ENCODE data around the gene NTN5. TPM values are rescaled to one million over a fixed set of nuclear protein-coding genes. Genes with fewer than 3 reads are reported as not detected.
A peak's percentile ranks its signal among the peaks of the same experiment; 100 is the strongest.

The NTN5 gene, protein sequence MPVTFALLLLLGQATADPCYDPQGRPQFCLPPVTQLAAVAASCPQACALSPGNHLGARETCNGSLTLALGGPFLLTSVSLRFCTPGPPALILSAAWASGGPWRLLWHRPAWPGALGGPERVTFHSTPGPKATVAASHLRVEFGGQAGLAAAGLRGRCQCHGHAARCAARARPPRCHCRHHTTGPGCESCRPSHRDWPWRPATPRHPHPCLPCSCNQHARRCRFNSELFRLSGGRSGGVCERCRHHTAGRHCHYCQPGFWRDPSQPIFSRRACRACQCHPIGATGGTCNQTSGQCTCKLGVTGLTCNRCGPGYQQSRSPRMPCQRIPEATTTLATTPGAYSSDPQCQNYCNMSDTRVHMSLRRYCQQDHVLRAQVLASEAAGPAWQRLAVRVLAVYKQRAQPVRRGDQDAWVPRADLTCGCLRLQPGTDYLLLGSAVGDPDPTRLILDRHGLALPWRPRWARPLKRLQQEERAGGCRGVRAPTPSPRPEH
- total RNA-seq (2.3 TPM), polyA plus RNA-seq (under 1 TPM in 2 of 4 donors, not detected in 2; 0.21 to 0.30 TPM)

- no peak within 1 kb of the TSS for H3K27ac ChIP-seq (ENCODE audit: insufficient read depth, low read length, poor library complexity, severe bottlenecking)
- H3K4me1 Mint-ChIP-seq, result peaks cover 0 to 6% (median 5%) of the 10 kb centered on the region in 4 donors
- H3K9me3 Mint-ChIP-seq, result no peaks in the 10 kb centered on the region
- H3K9me3 ChIP-seq (ENCODE audit: control insufficient read depth in 2 of 2, low read length in 2 of 2), result no peaks in the 10 kb centered on the region
- peak within 1 kb of the TSS in 1 of 4 donors; percentile 2 for H3K4me3 Mint-ChIP-seq
- H3K27me3 Mint-ChIP-seq, result no peaks in the 10 kb centered on the region
- no peaks in the 10 kb centered on the region for H3K27me3 ChIP-seq (ENCODE audit: control insufficient read depth, insufficient read depth, low read length)
- H3K36me3 ChIP-seq (ENCODE audit: control insufficient read depth, insufficient read depth, low read length), result no peaks in the 10 kb centered on the region
- no peak for ATAC-seq (ENCODE audit: low read depth in 2 of 2)
- H3K36me3 Mint-ChIP-seq, result no peaks in the 10 kb centered on the region
- H3K4me3 ChIP-seq (ENCODE audit: low read depth, low read length), result no peak within 1 kb of the TSS
- H3K27ac Mint-ChIP-seq, result no peak within 1 kb of the TSS
- peaks cover 7% of the 10 kb centered on the region for H3K4me1 ChIP-seq (ENCODE audit: control insufficient read depth, insufficient read depth, low read length, poor library complexity, severe bottlenecking)
- no peak for DNase-seq
Observed at GRCh38 chr19:48672994-48673393, at the start of gene NTN5. Gene NTN5 (minus strand): TSS chr19:48673017. CDS start chr19:48670986, 2,031 bp downstream.

DNA sequence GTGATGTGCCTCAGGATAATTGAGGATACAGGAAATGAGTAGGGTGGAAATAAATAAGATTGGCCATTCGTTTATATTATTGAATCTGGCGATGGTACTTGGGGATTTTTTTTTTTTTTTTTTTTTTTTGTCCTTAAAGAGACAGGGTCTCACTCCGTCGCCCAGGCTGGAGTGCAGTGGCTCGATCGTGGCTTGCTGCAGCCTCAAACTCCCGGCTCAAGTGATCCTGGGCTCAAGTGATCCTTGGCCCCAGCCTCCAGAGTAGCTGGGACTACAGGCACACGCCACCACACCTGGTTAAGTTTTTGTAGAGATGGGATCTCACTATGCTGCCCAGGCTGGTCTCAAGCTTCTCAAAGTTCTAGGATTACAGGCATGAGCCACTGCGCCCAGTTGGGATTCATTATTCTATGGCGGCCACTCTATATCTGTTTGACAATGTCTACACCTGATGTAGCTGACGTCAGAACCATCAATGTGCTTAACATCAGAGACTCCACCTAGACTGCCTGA lies 49.4 kb upstream of the NTN5 start:
- Histone ChIP-seq H3K36me3 (ENCODE audit: control insufficient read depth, insufficient read depth, low read length) (no peaks in the 10 kb centered on the region), H3K27ac (ENCODE audit: insufficient read depth, low read length, poor library complexity, severe bottlenecking) (no peak overlapping the region), H3K9me3 (ENCODE audit: control insufficient read depth in 2 of 2, low read length in 2 of 2) (no peaks in the 10 kb centered on the region), H3K4me1 (ENCODE audit: control insufficient read depth, insufficient read depth, low read length, poor library complexity, severe bottlenecking) (peaks cover 19% of the 10 kb centered on the region), H3K27me3 (ENCODE audit: control insufficient read depth, insufficient read depth, low read length) (no peaks in the 10 kb centered on the region), H3K4me3 (ENCODE audit: low read depth, low read length) (no peak overlapping the region)
- peaks cover 12% of the 10 kb centered on the region for H3K36me3 Mint-ChIP-seq
- no peaks in the 10 kb centered on the region for H3K27me3 Mint-ChIP-seq
- peaks cover 14 to 37% (median 26%) of the 10 kb centered on the region in 4 donors for H3K4me1 Mint-ChIP-seq
- peak overlapping the region in 3 of 4 donors; percentile 29 to 69 (median 41) for H3K4me3 Mint-ChIP-seq
- no peak overlapping the region for H3K27ac Mint-ChIP-seq
- ATAC-seq (ENCODE audit: low read depth in 2 of 2) (no peak), DNase-seq (no peak)
- H3K9me3 Mint-ChIP-seq, result peaks cover 3 to 13% (median 7%) of the 10 kb centered on the region in 7 donors

DNA sequence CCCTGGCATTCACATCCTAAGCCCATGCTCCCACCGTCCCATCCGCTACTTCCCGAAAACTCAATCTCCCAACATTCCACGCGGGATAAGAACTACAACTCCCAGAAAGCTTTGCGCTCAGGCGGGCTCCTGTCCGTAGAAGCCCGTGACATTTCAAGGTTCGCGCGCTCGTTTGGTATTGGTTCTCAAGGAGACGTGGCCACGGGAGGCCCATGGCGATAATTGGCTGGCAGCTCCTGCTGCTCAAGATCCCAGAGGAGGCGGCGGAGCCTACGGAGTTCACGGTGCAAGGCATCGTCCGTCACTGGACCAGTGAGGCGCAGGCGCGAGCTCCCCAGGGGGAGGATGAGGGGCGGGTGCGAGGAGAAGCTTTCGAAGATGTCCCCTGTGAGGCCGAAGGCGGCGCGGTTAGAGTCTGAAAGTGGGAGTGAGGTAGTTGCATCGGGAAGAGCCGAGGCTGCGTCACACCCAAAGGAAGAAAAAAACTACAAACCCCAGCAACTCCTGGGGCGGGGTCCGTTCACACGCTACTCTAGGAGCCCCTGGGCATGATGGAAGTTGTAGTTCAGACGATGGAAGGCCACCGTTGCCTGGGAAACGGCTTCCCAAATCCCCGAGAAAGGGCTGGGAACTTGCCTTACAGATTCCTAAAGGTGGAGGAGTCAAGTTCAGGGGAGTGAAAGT lies 47.9 kb upstream of the NTN5 start:
- ATAC-seq (ENCODE audit: low read depth in 2 of 2), result peak; percentile 86 to 87
- Histone ChIP-seq H3K27ac (ENCODE audit: insufficient read depth, low read length, poor library complexity, severe bottlenecking) (peak overlapping the region; percentile 92), H3K4me1 (ENCODE audit: control insufficient read depth, insufficient read depth, low read length, poor library complexity, severe bottlenecking) (peaks cover 19% of the 10 kb centered on the region), H3K36me3 (ENCODE audit: control insufficient read depth, insufficient read depth, low read length) (no peaks in the 10 kb centered on the region), H3K4me3 (ENCODE audit: low read depth, low read length) (peak overlapping the region; percentile 67), H3K27me3 (ENCODE audit: control insufficient read depth, insufficient read depth, low read length) (no peaks in the 10 kb centered on the region), H3K9me3 (ENCODE audit: control insufficient read depth in 2 of 2, low read length in 2 of 2) (no peaks in the 10 kb centered on the region)
- Mint-ChIP-seq H3K9me3 (peaks cover 0 to 7% (median 4%) of the 10 kb centered on the region in 7 donors), H3K36me3 (peaks cover 7% of the 10 kb centered on the region), H3K27me3 (no peaks in the 10 kb centered on the region), H3K4me3 (peak overlapping the region; percentile 90 to 98 (median 96)), H3K4me1 (peaks cover 8 to 35% (median 20%) of the 10 kb centered on the region in 4 donors), H3K27ac (peak overlapping the region; percentile 98 to 100 (median 99))
- DNase-seq, result peak; percentile 83 to 97 (median 90)

DNA sequence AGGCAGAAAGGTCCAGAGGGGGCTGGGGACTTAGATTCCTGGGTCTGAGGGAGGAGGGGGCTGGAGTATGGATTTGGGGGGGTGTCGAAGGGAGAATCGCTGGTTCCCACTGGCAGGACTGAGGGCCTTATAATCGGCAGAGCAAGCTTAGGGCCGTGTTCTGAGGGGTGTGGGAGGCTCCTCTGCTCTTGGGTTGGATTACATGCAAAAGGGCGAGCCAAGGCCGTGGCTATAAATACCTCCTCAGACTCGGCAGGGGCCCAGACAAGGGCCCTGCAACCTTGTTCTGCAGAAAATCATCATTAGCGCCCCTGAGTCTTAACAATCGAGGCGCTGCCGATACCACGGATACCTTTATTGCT lies 47.4 kb upstream of the NTN5 start:
- ATAC-seq (ENCODE audit: low read depth in 2 of 2) (peak in 1 of 2 donors; percentile 1), DNase-seq (no peak)
- H3K27me3 Mint-ChIP-seq, result no peaks in the 10 kb centered on the region
- H3K27ac Mint-ChIP-seq, result peak overlapping the region; percentile 98 to 100 (median 99)
- H3K4me1 Mint-ChIP-seq, result peaks cover 4 to 32% (median 16%) of the 10 kb centered on the region in 4 donors
- H3K4me1 ChIP-seq (ENCODE audit: control insufficient read depth, insufficient read depth, low read length, poor library complexity, severe bottlenecking), result peaks cover 15% of the 10 kb centered on the region
- H3K36me3 Mint-ChIP-seq, result peaks cover 3% of the 10 kb centered on the region
- H3K4me3 Mint-ChIP-seq, result peak overlapping the region; percentile 90 to 98 (median 96)
- H3K27ac ChIP-seq (ENCODE audit: insufficient read depth, low read length, poor library complexity, severe bottlenecking), result peak overlapping the region; percentile 92
- H3K9me3 Mint-ChIP-seq, result peaks cover 0 to 6% (median 3%) of the 10 kb centered on the region in 7 donors
- H3K4me3 ChIP-seq (ENCODE audit: low read depth, low read length), result no peak overlapping the region
- no peaks in the 10 kb centered on the region for H3K9me3 ChIP-seq (ENCODE audit: control insufficient read depth in 2 of 2, low read length in 2 of 2)
- H3K27me3 ChIP-seq (ENCODE audit: control insufficient read depth, insufficient read depth, low read length), result no peaks in the 10 kb centered on the region
- no peaks in the 10 kb centered on the region for H3K36me3 ChIP-seq (ENCODE audit: control insufficient read depth, insufficient read depth, low read length)

DNA sequence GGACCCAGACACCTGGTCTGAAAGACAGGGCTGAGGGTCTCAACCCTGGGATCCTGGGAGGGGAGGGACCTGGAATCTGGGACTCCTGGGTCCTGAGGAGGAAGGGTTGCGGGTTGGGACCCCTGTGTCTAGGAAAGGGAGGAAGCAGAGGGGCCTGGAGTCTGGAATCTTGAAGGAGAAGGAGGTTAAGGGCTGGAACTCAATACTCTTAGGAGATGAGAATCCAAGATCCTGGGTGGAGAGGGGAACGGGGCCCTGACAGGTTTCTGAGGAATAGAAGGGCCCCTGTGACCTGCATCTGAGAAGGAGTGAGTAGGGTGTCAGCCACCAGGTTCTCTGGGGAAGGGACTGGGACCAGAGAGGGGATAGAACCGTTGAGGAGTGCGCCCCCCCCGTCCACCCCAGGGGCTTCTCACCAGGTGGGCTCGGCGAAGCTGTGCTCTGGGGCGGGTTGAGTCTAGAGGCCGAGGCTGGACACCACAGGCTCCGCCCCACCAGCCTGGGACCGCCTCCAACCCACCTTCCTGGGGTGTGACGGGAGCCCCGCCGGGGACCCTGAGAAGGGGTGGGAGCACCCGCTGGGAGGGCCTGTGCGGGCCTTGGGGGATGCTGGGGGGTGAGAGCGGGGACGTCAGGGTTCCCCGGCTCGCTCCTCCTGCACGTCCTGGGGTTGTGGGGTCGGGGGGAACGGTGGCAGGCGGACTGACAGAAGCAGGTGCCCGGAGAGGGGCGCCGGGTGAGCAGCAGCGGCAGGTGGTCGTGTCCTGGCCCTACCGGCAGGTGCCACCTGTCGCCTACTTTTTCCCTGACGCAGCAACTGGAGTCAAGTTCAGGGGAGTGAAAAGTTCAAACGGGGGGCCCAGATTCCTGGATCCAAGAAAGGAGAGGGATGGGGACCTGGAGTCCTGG lies 46.7 kb upstream of the NTN5 start, which contains the start of gene MAMSTR:
TSS of gene MAMSTR (minus strand) at position 463 of the 909 bp plus-strand sequence. CDS start 694 bp downstream, outside the sequence.
- Histone ChIP-seq H3K27ac (ENCODE audit: insufficient read depth, low read length, poor library complexity, severe bottlenecking) (peak within 1 kb of the TSS; percentile 92), H3K4me1 (ENCODE audit: control insufficient read depth, insufficient read depth, low read length, poor library complexity, severe bottlenecking) (peaks cover 15% of the 10 kb centered on the region), H3K9me3 (ENCODE audit: control insufficient read depth in 2 of 2, low read length in 2 of 2) (no peaks in the 10 kb centered on the region), H3K36me3 (ENCODE audit: control insufficient read depth, insufficient read depth, low read length) (no peaks in the 10 kb centered on the region), H3K27me3 (ENCODE audit: control insufficient read depth, insufficient read depth, low read length) (no peaks in the 10 kb centered on the region), H3K4me3 (ENCODE audit: low read depth, low read length) (peak within 1 kb of the TSS; percentile 67)
- ATAC-seq (ENCODE audit: low read depth in 2 of 2), result no peak
- Mint-ChIP-seq H3K36me3 (no peaks in the 10 kb centered on the region), H3K27me3 (no peaks in the 10 kb centered on the region), H3K9me3 (peaks cover 0 to 1% (median 0%) of the 10 kb centered on the region in 7 donors), H3K4me3 (peak within 1 kb of the TSS; percentile 90 to 98 (median 96)), H3K4me1 (peaks cover 0 to 30% (median 12%) of the 10 kb centered on the region in 4 donors), H3K27ac (peak within 1 kb of the TSS; percentile 98 to 100 (median 99))
- DNase-seq, result no peak

- Histone ChIP-seq H3K27me3 (ENCODE audit: control insufficient read depth, insufficient read depth, low read length) (no peaks in the 10 kb centered on the region), H3K27ac (ENCODE audit: insufficient read depth, low read length, poor library complexity, severe bottlenecking) (no peak overlapping the region), H3K9me3 (ENCODE audit: control insufficient read depth in 2 of 2, low read length in 2 of 2) (no peaks in the 10 kb centered on the region), H3K4me1 (ENCODE audit: control insufficient read depth, insufficient read depth, low read length, poor library complexity, severe bottlenecking) (peaks cover 19% of the 10 kb centered on the region), H3K4me3 (ENCODE audit: low read depth, low read length) (no peak overlapping the region), H3K36me3 (ENCODE audit: control insufficient read depth, insufficient read depth, low read length) (no peaks in the 10 kb centered on the region)
- H3K4me1 Mint-ChIP-seq, result peaks cover 0 to 36% (median 15%) of the 10 kb centered on the region in 4 donors
- H3K27me3 Mint-ChIP-seq, result no peaks in the 10 kb centered on the region
- H3K9me3 Mint-ChIP-seq, result peaks cover 0 to 2% (median 0%) of the 10 kb centered on the region in 7 donors
- DNase-seq (no peak), ATAC-seq (ENCODE audit: low read depth in 2 of 2) (no peak)
- peak overlapping the region in 1 of 4 donors; percentile 47 for H3K4me3 Mint-ChIP-seq
- no peak overlapping the region for H3K27ac Mint-ChIP-seq
- H3K36me3 Mint-ChIP-seq, result no peaks in the 10 kb centered on the region
Observed at GRCh38 chr19:48718711-48719231, 46.0 kb upstream of the NTN5 start.
